Esophagus squamous epithelium (tissue), 4 donors: ENCODE results near the gene PCDH9.

Experiments
- CTCF ChIP-seq, 6 experiments: fragments of 450-650 bp in 4 of 6; fragments of 200-600 bp in 2 of 6; sonication (generic) in 2 of 6; IDR thresholded peaks; one replicate each; pipeline ENCODE4 v1.5.1; 2016 to 2019; ENCODE audit warnings: antibody characterized with exemption in 6 of 6, mild to moderate bottlenecking in 4 of 6, moderate library complexity in 4 of 6
- POLR2A ChIP-seq, 4 donors: fragments of 450-650 bp; IDR thresholded peaks; one replicate each; pipeline ENCODE4 v1.6.1; 2017; ENCODE audit warnings: antibody characterized with exemption in 4 of 4, mild to moderate bottlenecking in 4 of 4, moderate library complexity in 3 of 4

GRCh38 chr13:67004511-67004910 is 225.6 kb downstream of the PCDH9 start:
- TF ChIP-seq POLR2A (IDR thresholded peaks at IDR 0.05) (no peak), CTCF (IDR thresholded peaks at IDR 0.05) (no peak)
